GM19372 (cell line): ENCODE measurements around the gene PIK3C2B.
"Not testable (repeated sequence)": the region's sequence is repeated elsewhere in the genome, so short reads cannot be mapped to it uniquely, and the experiment has no call there.

Source experiments
- ATAC-seq: cut with Tn5 transposase; IDR thresholded peaks from one replicate; pipeline ENCODE4 v1.9.1; 2021; ENCODE audit warnings: mild to moderate bottlenecking, low read depth, moderate library complexity; ENCODE audit not compliant: unreplicated experiment

The PIK3C2B gene, protein sequence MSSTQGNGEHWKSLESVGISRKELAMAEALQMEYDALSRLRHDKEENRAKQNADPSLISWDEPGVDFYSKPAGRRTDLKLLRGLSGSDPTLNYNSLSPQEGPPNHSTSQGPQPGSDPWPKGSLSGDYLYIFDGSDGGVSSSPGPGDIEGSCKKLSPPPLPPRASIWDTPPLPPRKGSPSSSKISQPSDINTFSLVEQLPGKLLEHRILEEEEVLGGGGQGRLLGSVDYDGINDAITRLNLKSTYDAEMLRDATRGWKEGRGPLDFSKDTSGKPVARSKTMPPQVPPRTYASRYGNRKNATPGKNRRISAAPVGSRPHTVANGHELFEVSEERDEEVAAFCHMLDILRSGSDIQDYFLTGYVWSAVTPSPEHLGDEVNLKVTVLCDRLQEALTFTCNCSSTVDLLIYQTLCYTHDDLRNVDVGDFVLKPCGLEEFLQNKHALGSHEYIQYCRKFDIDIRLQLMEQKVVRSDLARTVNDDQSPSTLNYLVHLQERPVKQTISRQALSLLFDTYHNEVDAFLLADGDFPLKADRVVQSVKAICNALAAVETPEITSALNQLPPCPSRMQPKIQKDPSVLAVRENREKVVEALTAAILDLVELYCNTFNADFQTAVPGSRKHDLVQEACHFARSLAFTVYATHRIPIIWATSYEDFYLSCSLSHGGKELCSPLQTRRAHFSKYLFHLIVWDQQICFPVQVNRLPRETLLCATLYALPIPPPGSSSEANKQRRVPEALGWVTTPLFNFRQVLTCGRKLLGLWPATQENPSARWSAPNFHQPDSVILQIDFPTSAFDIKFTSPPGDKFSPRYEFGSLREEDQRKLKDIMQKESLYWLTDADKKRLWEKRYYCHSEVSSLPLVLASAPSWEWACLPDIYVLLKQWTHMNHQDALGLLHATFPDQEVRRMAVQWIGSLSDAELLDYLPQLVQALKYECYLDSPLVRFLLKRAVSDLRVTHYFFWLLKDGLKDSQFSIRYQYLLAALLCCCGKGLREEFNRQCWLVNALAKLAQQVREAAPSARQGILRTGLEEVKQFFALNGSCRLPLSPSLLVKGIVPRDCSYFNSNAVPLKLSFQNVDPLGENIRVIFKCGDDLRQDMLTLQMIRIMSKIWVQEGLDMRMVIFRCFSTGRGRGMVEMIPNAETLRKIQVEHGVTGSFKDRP (N-terminal part only)

DNA sequence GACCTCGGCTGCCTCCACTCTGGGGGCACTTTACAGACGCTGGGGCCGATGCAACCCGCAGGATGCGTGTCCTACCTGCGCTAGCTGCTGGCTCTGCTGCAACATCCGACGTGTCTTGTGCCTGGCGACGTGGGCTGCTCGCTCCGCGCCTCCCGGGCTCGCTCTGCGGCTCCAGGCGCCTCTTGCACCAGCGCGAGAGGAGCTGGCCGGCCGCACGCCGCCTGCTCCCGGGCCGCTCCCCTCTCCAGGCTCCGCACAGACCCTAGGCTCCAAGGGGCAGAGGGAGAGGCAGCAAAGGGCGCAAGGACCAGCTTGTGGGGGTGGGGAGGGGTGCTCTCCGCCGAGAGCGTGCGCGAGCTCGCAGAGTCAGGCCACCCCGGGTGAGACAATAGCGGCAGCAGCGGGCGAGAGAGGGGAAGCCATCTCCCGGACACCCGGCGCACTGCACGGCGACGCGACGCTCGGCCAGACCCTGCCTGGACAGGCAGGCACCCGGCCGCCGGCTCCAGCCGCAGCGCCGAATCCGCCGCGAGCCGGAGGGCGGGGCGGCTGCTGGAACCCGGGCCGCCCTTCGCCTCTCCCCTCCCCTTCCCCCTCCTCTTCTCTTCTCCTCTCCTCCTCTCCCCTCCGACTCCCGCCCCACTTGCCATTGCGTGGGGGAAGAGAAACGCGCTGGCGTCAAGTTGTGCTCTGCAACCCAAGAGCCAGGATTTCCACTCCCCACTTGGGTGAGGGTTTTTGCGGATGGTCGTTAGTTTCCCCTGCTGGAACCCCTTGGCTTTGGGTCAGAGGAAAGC lies at the start of gene PIK3C2B:
TSS of gene PIK3C2B (minus strand) at position 525 of the 797 bp plus-strand sequence. CDS start 25,003 bp downstream, outside the sequence.
- peak; percentile 73 for ATAC-seq

DNA sequence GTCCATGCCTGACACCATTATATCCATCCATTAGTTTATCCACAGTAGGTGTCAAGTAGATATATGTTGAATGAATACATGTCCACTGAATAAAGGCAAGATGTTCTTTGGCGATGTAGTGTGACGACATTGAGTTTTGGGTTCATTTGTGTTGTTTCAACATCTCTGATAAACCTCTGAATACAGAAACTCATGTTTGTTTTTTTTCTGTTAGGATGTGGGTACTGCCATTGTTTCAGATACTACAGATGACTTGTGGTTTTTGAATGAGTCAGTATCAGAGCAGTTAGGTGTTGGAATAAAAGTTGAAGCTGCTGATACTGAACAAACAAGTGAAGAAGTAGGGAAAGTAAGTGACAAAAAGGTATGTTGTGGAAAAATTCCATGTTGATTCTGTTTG lies 49.7 kb upstream of the PIK3C2B start:
- no peak for ATAC-seq

DNA sequence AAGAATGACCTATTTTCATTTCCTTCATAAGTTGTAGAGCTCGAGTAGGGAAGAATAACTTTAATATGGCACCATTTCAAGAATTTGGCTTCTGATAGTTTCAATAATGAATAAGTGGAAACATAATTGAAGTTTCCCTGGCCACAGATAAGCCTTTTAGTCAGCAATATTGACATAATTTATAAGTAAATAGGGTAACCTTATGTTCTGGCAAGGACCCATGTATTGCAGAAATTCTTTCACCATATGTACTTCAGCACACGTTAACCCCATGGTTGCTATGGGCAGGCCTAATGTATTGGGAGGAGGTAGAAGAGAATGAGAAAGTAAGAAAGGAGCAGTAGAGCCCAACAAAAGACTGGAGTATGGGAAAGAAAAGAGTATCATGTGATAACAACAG lies 47.0 kb upstream of the PIK3C2B start:
- no peak for ATAC-seq

DNA sequence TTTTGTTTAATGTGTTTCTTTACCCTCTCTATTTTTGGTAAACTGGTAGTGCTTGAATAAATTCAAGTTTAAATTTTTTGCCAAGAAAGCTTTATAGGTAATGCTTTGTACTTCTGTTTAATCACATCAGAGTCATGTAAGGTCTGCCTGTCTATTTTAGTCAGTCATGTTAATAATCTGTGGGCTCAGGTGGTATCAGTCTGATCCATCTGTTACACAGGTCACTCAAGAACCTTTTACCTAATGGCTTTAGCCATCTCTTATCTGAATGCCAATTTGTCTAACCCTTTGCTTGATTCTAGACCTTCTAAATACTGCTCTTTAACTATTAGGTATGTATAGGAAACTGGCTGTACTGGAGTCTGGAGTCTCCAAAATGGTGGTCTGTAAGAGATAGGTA lies 38.2 kb upstream of the PIK3C2B start:
- ATAC-seq: no peak

DNA sequence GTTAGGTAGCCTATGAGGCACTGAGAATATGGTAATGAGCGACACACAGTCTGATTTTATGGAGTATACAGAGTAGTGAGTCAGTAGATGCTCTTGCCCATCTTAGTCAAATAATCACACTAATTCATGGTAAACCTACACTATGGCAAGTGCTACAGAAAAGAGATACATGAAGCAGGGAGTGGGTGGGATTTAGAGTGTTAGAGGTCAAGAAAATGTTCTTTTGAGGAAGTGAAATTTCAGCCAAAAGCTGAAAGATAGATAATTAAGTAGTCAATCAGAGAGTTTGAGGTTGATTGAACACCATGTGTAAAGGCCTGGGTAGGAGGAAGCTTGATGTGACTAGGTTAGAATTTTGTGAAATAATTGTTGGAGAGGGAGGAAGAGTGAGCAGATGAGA lies 36.3 kb upstream of the PIK3C2B start:
- ATAC-seq: peak; percentile 94

DNA sequence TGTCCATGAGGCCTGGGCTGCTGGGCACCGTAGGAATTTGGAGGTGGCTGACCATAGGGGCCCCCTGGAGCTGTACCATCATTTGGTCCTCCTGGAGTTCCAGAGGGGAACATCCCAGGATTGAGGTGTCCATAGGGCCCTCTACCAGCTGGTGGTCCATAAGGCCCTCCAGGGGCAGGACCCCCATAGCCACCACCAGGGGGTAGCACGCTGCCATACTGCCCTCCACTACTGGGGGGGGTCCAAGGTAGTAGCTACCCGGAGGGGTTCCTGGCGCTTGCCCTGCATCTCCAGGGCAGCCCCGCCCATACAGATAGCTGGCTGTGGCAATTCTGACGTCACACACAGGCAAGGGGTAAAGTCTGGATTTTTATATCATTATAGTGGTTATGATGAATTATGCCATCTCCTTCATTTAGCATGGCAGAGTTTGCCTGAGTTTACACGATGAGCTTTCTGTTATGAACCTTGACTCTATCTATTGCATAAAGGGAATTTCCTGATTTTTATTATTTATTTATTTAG lies 34.8 kb upstream of the PIK3C2B start:
- ATAC-seq: no peak

DNA sequence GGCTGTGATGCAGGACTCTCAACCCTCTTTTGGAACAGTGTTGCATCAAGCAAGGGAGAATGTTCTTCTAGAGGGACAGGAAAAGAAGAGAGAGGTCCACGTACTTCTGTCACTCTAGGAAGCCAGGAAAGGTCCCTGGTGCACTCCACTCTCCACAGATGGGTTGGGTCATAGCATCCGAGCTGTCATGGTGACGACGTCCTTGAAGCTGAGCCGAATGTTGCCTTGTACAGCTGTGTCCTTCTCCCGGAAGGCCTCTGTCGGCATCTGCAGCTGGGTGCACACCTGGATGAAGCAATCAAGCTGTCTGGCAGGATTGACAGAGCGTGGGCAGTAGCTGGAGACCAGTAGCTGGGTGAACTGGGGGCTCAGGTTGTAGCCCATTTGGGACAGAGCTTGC lies 34.1 kb upstream of the PIK3C2B start:
- no peak for ATAC-seq

DNA sequence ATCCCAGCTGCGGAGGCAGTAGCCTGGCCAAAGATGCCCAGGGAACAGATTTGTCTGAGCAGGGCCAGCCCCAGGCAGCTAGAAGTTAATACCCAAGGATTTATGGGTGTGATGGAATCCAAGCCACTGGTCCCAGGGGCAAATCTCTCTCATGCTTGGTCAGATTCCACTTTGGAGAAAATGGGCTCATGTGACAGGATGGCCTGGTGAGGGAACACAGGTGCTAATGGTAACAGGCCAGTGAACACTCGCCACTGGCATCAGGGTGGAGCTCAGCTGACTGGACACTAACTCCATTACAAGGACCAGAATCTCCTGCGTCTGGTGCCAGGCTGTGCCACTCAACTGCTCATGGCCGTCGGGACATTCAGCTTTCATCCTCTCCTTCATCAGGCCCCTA lies 33.6 kb upstream of the PIK3C2B start:
- ATAC-seq: no peak

DNA sequence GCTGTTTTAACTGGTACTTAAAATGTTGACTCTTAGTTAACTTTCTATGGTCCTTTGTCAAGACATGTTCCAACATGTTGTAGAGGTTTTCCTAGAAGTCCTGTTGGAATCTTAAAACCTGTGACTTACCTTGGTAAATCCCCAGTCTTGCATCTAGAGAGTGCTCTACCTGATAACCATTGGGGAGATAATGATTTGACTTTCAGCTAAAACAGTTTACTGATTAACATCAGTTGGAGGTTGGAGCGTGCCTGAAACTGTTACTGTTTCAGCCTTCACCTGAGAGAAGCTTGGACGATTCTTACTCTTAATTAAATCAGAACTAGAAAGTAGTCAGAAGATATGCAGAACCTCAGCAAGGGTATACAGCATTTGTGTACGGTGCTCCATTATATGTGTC lies 30.4 kb upstream of the PIK3C2B start:
- ATAC-seq: no peak

DNA sequence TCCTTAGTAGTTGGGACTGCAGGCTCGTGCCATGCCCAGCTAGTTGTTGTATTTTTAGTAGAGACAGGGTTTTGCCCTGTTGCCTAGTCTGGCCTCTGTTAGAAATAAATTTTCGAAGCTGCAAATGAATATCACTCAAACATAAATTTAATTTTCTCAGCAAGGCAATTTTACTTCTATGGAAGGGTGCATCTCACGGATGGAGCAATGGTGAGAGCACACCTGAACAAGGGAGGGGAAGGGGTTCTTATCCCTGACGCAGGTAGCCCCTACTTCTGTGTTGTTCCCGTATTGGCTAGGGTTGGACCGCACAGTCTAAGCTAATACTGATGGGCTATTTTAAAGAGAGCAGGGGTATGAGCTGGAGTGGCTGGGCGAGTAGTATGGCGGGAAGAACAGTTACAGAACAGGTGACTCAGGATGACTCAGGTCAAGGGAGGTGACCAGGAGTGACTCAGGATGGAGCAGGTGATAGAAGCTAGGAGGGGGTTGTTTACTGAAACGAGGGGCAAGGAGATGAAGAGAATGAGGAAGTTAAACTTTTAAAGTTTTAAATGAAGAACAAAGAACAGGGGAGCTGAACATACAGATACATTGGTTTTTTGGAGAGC lies 29.1 kb upstream of the PIK3C2B start:
- ATAC-seq: no peak

DNA sequence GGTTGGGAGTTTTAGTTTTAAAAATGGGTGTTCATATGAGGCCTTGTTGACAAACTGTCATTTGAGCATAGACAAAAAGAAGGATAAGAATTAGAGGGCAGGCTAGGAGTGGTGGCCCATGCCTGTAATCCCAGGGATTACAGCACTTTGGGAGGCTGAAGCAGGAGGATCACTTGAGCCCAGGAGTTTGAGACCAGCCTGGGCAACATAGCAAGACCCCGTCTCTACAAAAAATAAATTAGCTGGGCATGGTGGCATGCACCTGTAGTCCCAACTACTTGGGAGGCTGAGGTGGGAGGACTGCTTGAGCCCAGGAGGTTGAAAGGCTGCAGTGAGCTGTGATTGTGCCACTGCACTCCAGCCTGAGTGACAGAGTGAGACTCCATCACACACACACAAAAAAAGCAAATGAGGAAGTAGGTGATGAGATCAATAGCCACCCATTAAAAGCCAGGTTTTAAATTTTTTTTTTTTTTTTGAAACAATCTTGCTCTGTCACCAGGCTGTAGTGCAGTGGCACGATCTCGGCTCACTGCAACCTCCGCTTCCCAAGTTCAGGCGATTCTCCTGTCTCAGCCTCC lies 27.4 kb upstream of the PIK3C2B start:
- not testable (repeated sequence) for ATAC-seq

DNA sequence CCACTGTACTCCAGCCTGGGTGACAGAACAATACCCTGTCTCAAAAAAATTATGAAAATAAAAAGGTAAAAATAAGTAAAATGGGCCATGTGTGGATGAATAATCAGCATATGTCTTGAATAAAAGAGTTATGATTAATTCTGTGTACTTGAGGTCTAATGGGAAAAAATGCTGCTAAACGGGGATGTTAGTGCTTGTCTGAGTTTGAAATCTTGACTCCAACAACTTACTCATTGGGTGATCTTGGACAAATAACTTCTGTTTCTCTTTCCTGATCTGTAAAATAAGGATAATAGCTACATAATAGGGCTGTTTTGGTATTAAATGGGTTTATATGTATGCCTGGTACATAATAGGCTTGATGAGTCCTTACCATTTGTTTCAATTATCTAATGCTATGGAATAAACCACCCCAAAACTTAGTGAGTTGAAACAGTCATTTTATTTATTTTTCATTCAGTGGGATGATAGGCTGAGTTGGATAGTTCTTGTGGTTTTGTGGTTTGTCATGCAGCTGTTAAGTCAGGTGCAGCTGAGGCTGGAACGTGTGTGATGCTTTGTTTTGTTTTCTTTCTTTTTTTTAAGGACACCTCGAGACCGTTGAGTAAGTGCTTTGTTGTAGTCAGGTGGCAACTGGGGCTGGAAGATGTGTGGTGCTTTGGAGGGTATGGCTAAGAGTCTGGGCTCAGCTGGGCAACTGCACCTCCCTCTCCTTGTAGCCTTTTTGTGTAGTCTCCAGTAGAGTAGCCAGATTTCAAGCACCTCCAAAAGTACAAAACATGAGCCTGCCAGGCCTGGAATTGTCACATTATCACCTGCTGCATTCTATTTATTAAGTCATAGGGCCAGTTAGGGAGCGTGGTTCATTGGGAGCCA lies 26.5 kb upstream of the PIK3C2B start:
- peak; percentile 46 for ATAC-seq

DNA sequence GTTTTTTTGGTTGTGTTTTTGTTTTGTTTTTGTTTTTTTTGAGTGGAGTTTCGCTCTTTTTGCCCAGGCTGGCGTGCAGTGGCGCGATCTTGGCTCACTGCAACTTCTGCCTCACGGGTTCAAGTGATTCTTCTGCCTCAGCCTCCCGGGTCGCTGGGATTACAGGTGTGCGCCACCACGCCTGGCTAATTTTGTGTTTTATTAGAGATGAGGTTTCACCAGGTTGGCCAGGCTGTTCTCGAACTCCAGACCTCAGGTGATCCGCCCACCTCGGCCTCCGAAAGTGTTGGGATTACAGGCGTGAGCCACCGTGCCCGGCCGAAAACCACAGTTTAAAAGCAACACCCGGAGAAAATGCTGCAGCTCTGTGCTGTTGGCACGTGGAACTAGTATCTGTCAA lies 22.8 kb upstream of the PIK3C2B start:
- not testable (repeated sequence) for ATAC-seq

DNA sequence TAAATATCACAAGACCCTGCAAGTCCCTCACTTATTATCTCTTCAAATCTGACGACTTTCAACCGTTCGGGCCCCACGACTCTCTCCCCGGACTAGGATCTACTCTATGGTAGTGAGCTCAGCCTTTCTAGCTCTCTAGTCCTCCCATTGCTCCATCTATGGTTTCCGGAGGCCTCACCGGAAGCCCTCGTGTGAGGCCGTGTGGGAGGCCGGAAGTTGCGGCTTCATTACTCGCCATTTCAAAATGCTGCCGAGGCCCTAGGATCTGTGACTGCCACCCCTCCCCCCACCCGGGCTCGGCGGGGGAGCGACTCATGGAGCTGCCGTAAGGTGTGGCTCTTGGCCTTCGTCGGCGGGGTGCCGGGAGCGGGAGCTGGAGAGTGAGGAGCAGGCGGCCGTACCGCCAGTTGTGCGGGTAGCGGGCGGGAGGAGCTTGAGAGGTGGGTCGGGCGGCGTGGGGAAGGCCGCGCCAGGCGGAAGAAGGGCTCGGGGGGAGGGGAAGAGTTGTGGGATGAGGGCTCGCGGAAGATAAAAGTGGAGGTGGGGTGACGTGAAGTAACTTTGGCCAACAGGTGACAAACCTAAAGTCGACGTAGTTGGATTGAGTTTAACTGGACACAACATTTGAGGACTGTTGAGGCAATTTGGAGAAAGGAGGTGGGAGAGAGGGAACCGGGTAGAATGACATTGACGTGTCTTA lies 21.7 kb upstream of the PIK3C2B start, which contains the start of gene MDM4:
TSS of gene MDM4 (plus strand) at position 227 of the 700 bp plus-strand sequence. CDS start 9,113 bp downstream, outside the sequence.
- ATAC-seq: peak; percentile 63

DNA sequence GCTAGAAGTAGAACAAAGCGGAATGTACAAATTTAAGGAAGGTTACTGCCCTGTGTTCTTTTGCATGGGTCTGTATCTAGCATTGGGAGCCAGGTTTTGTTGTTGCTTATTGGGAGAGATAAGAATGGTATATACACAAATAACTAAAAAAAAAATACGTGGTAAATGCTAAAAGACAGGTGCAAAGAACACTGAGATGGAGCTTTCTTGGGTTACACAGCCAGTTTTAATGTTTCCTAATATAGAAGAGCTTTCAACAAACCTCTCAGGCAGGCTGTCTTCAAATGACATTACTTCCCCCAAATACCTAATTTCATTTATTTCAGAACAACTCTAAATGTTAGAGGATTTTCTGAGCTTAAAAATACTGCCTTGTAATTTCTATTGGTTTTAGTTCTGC lies 20.2 kb upstream of the PIK3C2B start:
- ATAC-seq: no peak

DNA sequence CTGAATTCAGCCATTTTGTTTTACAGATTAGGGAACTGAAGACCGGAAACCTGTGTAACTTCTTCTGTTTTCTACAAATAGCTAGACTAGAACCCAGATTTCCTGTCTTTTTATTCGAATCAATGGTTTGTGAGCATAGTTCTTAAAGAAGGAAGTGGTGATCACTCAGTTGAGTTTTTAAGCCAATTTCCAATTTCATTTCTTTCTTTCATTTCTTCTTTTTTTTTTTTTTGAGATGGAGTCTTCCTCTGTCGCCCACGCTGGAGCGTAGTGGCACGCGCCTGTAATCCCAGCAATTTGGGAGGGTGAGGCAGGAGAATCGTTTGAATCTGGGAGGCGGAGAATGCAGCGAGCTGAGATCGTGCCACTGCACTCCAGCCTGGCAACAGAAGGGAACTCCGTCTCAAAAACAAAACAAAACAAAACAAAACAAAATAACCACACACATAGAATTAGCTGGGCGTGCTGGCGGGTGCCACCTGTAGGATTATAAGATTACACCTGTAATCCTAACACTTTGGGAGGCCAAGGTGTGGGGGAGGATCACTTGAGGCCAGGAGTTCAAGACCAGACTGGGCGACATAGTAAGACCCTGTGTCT lies 18.6 kb upstream of the PIK3C2B start:
- peak; percentile 52 for ATAC-seq

DNA sequence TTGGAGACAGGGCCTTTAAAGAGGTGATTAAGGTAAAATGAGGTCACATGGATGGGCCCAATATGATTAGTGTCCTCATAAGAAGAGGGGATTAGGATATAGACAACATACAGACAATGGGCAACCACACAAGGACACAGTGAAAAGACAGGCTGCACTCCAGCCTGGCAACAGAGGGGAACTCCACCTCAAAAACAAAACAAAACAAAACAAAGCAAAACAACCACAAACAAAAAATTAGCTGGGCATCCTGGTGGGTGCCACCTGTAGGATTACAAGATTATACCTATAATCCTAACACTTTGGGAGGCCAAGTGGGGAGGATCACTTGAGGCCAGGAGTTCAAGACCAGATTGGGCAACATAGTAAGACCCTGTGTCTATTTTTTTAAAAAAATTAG lies 16.8 kb upstream of the PIK3C2B start:
- no peak for ATAC-seq
